ENCODE results near the gene QRFP. TPM values are rescaled to one million over a fixed set of nuclear protein-coding genes. Genes with fewer than 3 reads are reported as not detected.

Gene QRFP
- polyA plus RNA-seq, 3 donors = 0.18 to 0.60 (median 0.21) TPM

DNA sequence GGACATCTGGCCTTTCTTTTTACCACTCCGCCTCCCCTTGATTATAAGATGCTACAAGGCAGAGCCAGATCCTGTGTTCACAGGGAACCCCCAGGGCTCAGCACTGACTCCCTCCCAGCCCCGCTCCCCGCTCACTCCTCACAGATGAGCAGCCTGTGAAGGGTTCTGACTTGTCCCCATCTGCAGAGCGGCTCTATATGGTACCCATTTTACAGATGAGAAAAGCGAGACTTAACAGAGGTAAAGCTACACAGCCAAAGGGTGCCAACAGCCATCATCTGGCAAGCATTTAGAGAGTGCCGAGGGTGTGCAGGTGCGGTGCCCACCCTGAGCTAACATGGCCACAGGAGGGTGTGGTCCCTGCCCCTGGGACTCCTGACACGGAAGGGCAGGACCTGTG is 23.6 kb upstream of the QRFP start:
- Mint-ChIP-seq H3K27me3 (ENCODE audit: low read depth in 3 of 3) (peaks cover 9 to 26% (median 18%) of the 10 kb centered on the region in 3 donors), H3K36me3 (no peaks in the 10 kb centered on the region), H3K4me3 (no peak overlapping the region), H3K9me3 (peaks cover 0 to 1% (median 0%) of the 10 kb centered on the region in 7 donors), H3K4me1 (no peaks in the 10 kb centered on the region), H3K27ac (no peak overlapping the region)
- H3K9me3 ChIP-seq (replicated peaks in 1 of 2; ENCODE audit: control insufficient read depth in 1 of 2, insufficient read depth in 1 of 2, low read length in 2 of 2) = no peaks in the 10 kb centered on the region
- no peak overlapping the region for H3K4me3 ChIP-seq (replicated peaks in 1 of 3; ENCODE audit: low read depth in 2 of 3, low read length in 3 of 3)
- no peaks in the 10 kb centered on the region for H3K36me3 ChIP-seq (replicated peaks in 1 of 2; ENCODE audit: control insufficient read depth in 1 of 2, insufficient read depth in 2 of 2, low read length in 2 of 2)
- H3K4me1 ChIP-seq (ENCODE audit: control insufficient read depth in 1 of 2, insufficient read depth in 2 of 2, low read length in 2 of 2) = no peaks in the 10 kb centered on the region
- no peak overlapping the region for H3K9ac ChIP-seq (ENCODE audit: insufficient read depth, low read length, poor library complexity, severe bottlenecking)
- no peak overlapping the region for H3K27ac ChIP-seq (ENCODE audit: low read depth in 1 of 2, low read length in 2 of 2)
- H2AFZ ChIP-seq (ENCODE audit: insufficient read depth, low read depth, low read length, poor library complexity, severe bottlenecking) = no peak overlapping the region
- WGBS (ENCODE audit: insufficient coverage) = 93% methylated on average over 7 of the region's 8 CpGs
- no peaks in the 10 kb centered on the region for H3K27me3 ChIP-seq (ENCODE audit: control insufficient read depth in 2 of 2, insufficient read depth in 2 of 2, low read length in 2 of 2)
- no peaks in the 10 kb centered on the region for H4K20me1 ChIP-seq (ENCODE audit: insufficient read depth, low read length)
- H3K4me2 ChIP-seq (replicated peaks; ENCODE audit: extremely low read depth, low read length, poor library complexity, severe bottlenecking) = no peak overlapping the region
- H3K79me2 ChIP-seq (ENCODE audit: insufficient read depth, low read length) = no peaks in the 10 kb centered on the region
- DNase-seq = no peak
- TF ChIP-seq, protein P1, sequence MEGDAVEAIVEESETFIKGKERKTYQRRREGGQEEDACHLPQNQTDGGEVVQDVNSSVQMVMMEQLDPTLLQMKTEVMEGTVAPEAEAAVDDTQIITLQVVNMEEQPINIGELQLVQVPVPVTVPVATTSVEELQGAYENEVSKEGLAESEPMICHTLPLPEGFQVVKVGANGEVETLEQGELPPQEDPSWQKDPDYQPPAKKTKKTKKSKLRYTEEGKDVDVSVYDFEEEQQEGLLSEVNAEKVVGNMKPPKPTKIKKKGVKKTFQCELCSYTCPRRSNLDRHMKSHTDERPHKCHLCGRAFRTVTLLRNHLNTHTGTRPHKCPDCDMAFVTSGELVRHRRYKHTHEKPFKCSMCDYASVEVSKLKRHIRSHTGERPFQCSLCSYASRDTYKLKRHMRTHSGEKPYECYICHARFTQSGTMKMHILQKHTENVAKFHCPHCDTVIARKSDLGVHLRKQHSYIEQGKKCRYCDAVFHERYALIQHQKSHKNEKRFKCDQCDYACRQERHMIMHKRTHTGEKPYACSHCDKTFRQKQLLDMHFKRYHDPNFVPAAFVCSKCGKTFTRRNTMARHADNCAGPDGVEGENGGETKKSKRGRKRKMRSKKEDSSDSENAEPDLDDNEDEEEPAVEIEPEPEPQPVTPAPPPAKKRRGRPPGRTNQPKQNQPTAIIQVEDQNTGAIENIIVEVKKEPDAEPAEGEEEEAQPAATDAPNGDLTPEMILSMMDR (IDR thresholded peaks at IDR 0.05) = no peak
- intact Hi-C loops (cut with micrococcal nuclease) = no loop called here

DNA sequence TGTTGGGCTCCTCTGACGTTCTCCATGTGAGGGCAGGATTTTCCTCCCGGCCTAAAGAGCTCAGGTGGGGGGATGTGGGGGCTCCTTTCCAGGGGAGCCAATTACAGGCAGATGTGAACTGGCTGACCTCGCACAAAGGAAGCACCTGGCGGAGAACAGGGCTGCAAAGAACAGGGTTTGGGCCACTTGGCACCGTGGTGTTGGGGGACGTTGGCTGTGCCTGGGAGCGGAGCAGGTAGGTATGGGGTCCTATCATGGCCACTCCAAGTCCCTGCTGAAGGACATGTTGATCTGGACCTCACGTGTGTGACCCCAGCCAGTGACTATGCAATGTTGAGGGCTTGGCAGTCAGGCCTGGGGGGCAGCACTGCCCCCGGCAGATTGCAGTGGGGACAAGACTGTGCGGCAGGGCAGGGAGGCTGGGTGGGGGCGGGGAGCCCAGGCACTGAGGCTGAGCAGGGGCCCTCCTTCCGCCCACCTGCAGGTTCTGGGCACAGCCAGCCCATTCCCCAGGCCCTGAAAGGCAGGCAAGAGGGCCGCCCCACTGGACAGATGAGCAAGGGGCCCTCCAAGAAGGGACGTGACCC is 23.0 kb upstream of the QRFP start:
- no peak overlapping the region for H3K4me2 ChIP-seq (replicated peaks; ENCODE audit: extremely low read depth, low read length, poor library complexity, severe bottlenecking)
- no peak for DNase-seq
- H3K4me3 ChIP-seq (replicated peaks in 1 of 3; ENCODE audit: low read depth in 2 of 3, low read length in 3 of 3) = no peak overlapping the region
- WGBS (ENCODE audit: insufficient coverage) = 70% methylated on average over 10 of the region's 14 CpGs
- no peak overlapping the region for H3K27ac ChIP-seq (ENCODE audit: low read depth in 1 of 2, low read length in 2 of 2)
- H3K4me3 Mint-ChIP-seq = no peak overlapping the region
- H3K9me3 ChIP-seq (replicated peaks in 1 of 2; ENCODE audit: control insufficient read depth in 1 of 2, insufficient read depth in 1 of 2, low read length in 2 of 2) = no peaks in the 10 kb centered on the region
- H3K79me2 ChIP-seq (ENCODE audit: insufficient read depth, low read length) = no peaks in the 10 kb centered on the region
- no peaks in the 10 kb centered on the region for H3K36me3 ChIP-seq (replicated peaks in 1 of 2; ENCODE audit: control insufficient read depth in 1 of 2, insufficient read depth in 2 of 2, low read length in 2 of 2)
- no peaks in the 10 kb centered on the region for H3K27me3 ChIP-seq (ENCODE audit: control insufficient read depth in 2 of 2, insufficient read depth in 2 of 2, low read length in 2 of 2)
- TF ChIP-seq, protein P1 (IDR thresholded peaks at IDR 0.05) = no peak
- H4K20me1 ChIP-seq (ENCODE audit: insufficient read depth, low read length) = no peaks in the 10 kb centered on the region
- H3K36me3 Mint-ChIP-seq = no peaks in the 10 kb centered on the region
- H3K9me3 Mint-ChIP-seq = peaks cover 0 to 1% (median 0%) of the 10 kb centered on the region in 7 donors
- H3K27ac Mint-ChIP-seq = no peak overlapping the region
- no peak overlapping the region for H2AFZ ChIP-seq (ENCODE audit: insufficient read depth, low read depth, low read length, poor library complexity, severe bottlenecking)
- no peaks in the 10 kb centered on the region for H3K4me1 ChIP-seq (ENCODE audit: control insufficient read depth in 1 of 2, insufficient read depth in 2 of 2, low read length in 2 of 2)
- H3K9ac ChIP-seq (ENCODE audit: insufficient read depth, low read length, poor library complexity, severe bottlenecking) = no peak overlapping the region
- no peaks in the 10 kb centered on the region for H3K4me1 Mint-ChIP-seq
- intact Hi-C loops (cut with micrococcal nuclease) = no loop called here
- peaks cover 11 to 23% (median 18%) of the 10 kb centered on the region in 3 donors for H3K27me3 Mint-ChIP-seq (ENCODE audit: low read depth in 3 of 3)

Measured in CD14-positive monocyte (primary cell).